HL-60 (cell line): Measurements from ENCODE around the gene MAP3K20.

Experiments
- CTCF ChIP-seq: IDR thresholded peaks from one replicate; pipeline ENCODE4 v1.5.1; 2011; ENCODE audit warnings: low read length, control low read depth, inconsistent platforms; ENCODE audit not compliant: insufficient read depth
- GABPA ChIP-seq: IDR thresholded peaks from 2 replicates; pipeline ENCODE4 v1.6.1; 2012; ENCODE audit warnings: low read depth
- POLR2AphosphoS5 ChIP-seq: IDR thresholded peaks from 2 replicates; pipeline ENCODE4 v1.6.1; 2012; ENCODE audit warnings: low read depth
- REST ChIP-seq: IDR thresholded peaks from 2 replicates; pipeline ENCODE4 v1.6.1; 2012; ENCODE audit warnings: low read depth; ENCODE audit not compliant: insufficient replicate concordance
- SPI1 ChIP-seq: IDR thresholded peaks from 2 replicates; pipeline ENCODE4 v1.6.1; 2012; ENCODE audit warnings: low read depth, mild to moderate bottlenecking, borderline replicate concordance

- TF ChIP-seq CTCF (peak; percentile 88), REST (no peak), POLR2AphosphoS5 (no peak), GABPA (no peak), SPI1 (no peak)
These were observed 48.2 kb upstream of the MAP3K20 start for GRCh38 chr2:173027181-173028128.
